NT2/D1 (cell line): ENCODE measurements around the gene TRRAP.

Experiments
- DNase-seq: peaks from one replicate; pipeline ENCODE4 v3.0.0-alpha.2; 2011; ENCODE audit warnings: low read depth, low spot score
- H3K27me3 ChIP-seq: 2 replicates; pipeline ENCODE4 v1.6.0; 2011; ENCODE audit warnings: mild to moderate bottlenecking; ENCODE audit not compliant: insufficient read length, insufficient read depth
- H3K36me3 ChIP-seq: 2 replicates; pipeline ENCODE4 v1.6.1; 2011; ENCODE audit warnings: mild to moderate bottlenecking, low read length, mixed read lengths; ENCODE audit not compliant: insufficient read depth, insufficient read length
- H3K4me1 ChIP-seq: 2 replicates; pipeline ENCODE4 v1.5.1; 2011; ENCODE audit not compliant: insufficient read depth, insufficient read length
- H3K4me3 ChIP-seq: 2 replicates; pipeline ENCODE4 v1.5.1; 2011; ENCODE audit warnings: low read depth; ENCODE audit not compliant: insufficient read length
- H3K9ac ChIP-seq: 2 replicates; pipeline ENCODE4 v1.6.0; 2011; ENCODE audit warnings: low read depth; ENCODE audit not compliant: insufficient read length
- H3K9me3 ChIP-seq: 2 replicates; pipeline ENCODE4 v1.5.1; 2011; ENCODE audit warnings: mild to moderate bottlenecking, low read length; ENCODE audit not compliant: insufficient read depth
- SUZ12 ChIP-seq: IDR thresholded peaks from 2 replicates; pipeline ENCODE4 v1.6.1; 2011; ENCODE audit not compliant: insufficient read length, insufficient read depth; ENCODE audit errors: extremely low read depth
- YY1 ChIP-seq: IDR thresholded peaks from 2 replicates; pipeline ENCODE4 v1.6.1; 2011; ENCODE audit not compliant: insufficient read length, insufficient read depth
- ZNF274 ChIP-seq: IDR thresholded peaks from 2 replicates; pipeline ENCODE4 v1.6.1; 2011; ENCODE audit warnings: mild to moderate bottlenecking, low read depth, low read length

The TRRAP gene

DNA sequence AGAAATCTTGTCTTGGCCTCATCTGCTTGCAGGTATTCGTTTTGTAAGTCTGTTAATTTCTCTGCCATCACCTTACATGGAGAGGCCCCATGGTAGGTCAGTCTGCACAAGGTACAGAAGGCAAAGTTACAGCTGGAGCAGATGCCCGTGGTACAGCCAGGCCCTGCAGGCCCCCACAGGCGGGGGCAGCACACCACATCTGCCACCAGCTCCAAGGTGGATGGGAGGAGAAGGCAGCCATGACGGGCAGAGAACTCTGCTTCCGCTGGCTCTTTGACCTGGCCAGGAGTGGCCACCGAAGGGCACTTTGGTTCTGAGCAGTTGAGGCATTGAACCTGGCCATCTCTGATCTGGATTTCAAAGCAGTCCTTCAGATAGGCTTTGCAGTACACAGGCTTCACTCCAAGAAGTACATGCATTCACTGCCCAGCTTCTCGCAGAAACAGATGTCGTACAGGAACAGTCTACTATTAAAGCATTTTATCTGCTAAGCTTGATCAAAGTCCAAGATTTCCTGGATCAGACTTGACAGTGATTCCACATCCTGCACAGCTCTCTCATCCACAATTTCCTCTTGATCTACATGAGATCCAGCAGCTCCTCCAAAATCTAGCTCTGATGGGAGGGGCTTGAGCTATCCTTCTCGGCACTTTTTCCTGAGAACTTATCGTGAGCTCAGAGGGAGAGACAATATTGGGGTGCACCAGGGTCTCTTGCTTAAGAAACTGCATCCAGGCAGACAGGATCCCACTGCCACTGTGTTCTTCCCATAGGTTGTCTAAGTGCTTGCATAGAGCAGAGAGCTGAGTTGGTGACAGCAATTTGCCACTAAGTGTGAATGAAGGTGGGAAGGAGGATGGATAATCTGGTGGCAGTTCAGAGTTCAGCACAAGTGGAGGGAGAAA is 120.7 kb downstream of the TRRAP start:
- Histone ChIP-seq H3K4me1 (no peaks in the 10 kb centered on the region), H3K4me3 (no peak overlapping the region), H3K36me3 (peaks cover 81% of the 10 kb centered on the region), H3K9me3 (no peaks in the 10 kb centered on the region), H3K27me3 (no peaks in the 10 kb centered on the region), H3K9ac (no peak overlapping the region)
- DNase-seq, result no peak
- no peak for TF ChIP-seq SUZ12
- no peak for TF ChIP-seq ZNF274
- no peak for TF ChIP-seq YY1

DNA sequence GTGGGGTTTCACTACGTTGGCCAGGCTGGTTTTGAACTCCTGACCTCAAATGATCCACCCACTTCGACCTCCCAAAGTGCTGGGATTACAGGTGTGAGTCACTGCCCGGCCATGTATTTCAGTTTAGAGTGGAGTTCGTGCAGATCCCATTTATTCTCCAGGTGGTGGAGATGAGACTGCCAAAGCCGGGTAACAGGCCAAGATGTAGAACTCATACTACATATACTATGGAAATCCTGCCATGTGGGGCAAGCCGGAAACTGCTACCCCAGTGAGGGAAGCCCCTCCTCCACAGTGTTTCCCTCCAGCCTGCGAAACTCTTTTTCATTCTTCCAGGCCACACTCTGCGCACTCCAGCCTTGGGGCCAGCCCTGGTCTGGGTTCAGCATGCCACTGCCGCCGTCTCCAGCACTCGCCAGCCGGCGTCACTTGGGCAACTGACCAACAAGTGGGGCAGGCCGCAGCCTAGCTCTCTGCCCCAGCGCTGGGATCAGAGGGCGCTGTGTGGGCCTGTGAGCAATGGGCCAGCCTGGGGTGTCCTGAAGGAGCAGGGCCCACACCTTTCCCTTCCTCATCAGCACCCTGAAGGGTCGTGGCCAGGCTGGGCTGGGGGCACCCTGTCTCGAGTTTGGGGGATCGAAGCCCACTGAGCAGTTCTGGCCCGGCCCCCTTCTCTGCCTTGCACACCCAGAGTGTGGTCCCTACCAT is 122.0 kb downstream of the TRRAP start:
- H3K27me3 ChIP-seq, result no peaks in the 10 kb centered on the region
- no peak overlapping the region for H3K9ac ChIP-seq
- no peak overlapping the region for H3K4me3 ChIP-seq
- H3K9me3 ChIP-seq, result no peaks in the 10 kb centered on the region
- DNase-seq, result no peak
- no peaks in the 10 kb centered on the region for H3K4me1 ChIP-seq
- H3K36me3 ChIP-seq, result peaks cover 81% of the 10 kb centered on the region
- no peak for TF ChIP-seq YY1
- TF ChIP-seq ZNF274, result no peak
- no peak for TF ChIP-seq SUZ12

DNA sequence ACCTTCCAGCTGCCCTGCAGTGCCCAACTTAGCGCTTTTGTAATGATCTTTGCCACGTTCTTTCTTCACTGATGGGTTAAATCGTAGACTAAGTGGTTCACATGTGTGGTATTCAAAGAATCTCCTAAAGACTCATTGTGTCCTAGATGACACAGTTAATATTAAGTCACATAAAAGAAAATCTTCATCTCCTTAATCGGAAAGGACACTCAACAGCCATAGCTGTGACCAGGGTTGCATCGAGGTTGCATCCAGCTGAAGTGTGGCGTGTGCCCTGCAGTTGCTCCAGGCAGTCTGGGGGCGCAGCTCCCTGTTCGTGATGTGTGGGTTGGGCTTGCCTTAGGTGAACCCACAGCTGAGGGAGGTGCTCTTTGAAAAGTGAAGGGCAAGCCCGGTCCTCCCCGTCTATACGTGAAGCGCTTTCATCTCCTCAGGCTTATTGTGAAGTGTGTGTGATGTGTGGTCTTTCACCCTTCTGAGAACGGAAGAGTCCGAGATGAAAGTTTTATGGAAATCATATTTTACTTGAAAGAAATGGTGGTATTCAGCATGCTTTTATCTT is 122.7 kb downstream of the TRRAP start:
- Histone ChIP-seq H3K4me3 (no peak overlapping the region), H3K36me3 (peaks cover 80% of the 10 kb centered on the region), H3K9ac (no peak overlapping the region), H3K9me3 (no peaks in the 10 kb centered on the region), H3K4me1 (no peaks in the 10 kb centered on the region), H3K27me3 (no peaks in the 10 kb centered on the region)
- TF ChIP-seq ZNF274 (no peak), YY1 (no peak), SUZ12 (no peak)
- no peak for DNase-seq

DNA sequence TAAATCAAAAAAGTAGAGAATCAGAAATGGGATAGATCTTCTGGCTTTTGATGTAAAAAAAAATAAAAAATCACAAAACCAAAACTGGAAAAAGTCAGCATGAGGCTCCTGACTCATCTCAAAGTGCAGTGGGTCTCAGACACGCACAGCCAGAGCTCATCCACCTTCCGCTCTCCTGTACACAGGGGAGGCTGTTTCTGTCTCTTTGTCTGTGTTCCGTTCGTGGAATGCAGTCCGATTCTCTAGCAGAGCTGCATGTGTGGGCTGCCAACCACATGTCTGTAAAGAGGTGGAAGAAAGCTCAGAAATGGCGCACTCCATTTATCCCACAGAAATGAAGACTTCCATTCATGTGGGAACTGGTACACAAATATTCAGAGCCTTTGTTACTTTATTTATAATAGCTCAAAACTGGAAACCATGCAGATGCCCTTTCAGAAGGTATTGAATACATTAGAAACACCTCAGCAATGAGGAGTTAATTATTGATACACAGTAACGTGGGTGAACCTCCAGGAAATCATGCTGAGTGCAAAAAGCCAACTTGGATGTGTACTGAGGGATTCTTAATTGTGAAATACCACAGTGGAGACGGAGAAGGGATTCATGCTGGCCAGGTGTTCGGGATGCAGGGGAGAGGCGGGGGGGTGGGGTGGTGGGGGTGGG is 123.3 kb downstream of the TRRAP start:
- H3K9ac ChIP-seq, result no peak overlapping the region
- H3K4me1 ChIP-seq, result no peaks in the 10 kb centered on the region
- no peak for DNase-seq
- no peaks in the 10 kb centered on the region for H3K27me3 ChIP-seq
- H3K9me3 ChIP-seq, result no peaks in the 10 kb centered on the region
- H3K4me3 ChIP-seq, result no peak overlapping the region
- TF ChIP-seq ZNF274 (no peak), SUZ12 (no peak), YY1 (no peak)
- H3K36me3 ChIP-seq, result peaks cover 80% of the 10 kb centered on the region

DNA sequence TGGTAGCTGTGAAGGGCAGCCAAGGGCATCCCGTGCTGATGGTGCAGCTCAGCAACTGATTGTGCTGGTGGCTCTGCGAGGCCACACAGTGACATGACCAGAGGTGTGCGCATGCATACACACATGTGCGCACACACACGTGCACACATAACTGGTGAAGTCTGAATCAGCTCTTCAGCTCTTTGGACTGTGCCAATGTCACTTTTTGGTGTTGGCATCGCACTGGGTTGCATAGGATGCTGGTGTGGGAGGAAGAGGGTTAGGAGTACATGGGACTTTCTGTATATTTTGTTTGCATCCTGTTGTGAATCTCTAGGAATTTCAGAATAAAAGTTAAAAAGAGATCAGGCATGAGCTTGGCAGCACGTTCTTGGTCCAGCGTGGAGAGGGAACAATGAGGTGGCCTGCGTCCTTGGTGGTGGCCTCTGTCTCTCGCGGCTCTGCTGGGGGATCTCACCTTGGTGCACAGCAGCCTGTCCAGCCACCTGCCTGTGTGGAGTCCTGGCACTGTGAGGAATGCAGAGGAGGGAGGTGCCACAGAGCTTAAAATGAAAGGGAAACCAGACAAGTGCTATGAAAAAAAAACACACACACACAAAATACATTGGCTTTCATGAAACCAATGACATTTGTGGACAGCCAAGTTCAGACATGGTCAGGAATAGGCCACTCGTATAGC is 124.0 kb downstream of the TRRAP start:
- peaks cover 81% of the 10 kb centered on the region for H3K36me3 ChIP-seq
- H3K9me3 ChIP-seq, result no peaks in the 10 kb centered on the region
- no peak overlapping the region for H3K9ac ChIP-seq
- DNase-seq, result no peak
- no peaks in the 10 kb centered on the region for H3K4me1 ChIP-seq
- H3K27me3 ChIP-seq, result no peaks in the 10 kb centered on the region
- H3K4me3 ChIP-seq, result no peak overlapping the region
- no peak for TF ChIP-seq SUZ12
- no peak for TF ChIP-seq YY1
- TF ChIP-seq ZNF274, result no peak

DNA sequence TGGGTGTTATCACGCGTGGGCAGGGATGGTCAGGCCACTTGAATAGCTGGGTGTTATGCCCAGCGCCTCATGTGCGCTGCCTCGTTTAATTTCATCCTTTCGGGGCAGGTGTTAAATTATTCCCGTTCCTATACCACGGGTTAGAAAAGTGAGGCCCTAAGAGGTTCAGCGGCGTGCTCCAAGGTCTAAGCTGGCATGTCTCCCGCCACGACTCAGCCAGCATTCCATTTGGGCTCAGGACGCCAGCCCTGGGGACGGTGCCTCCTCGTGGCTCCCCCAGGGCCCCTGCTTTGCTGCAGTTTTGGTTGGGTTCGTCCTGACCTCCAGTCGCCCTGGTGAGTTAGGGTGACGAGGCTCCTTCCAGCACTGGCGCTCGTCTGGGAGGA is 124.5 kb downstream of the TRRAP start:
- TF ChIP-seq SUZ12, result no peak
- no peak for TF ChIP-seq ZNF274
- no peak for TF ChIP-seq YY1
- DNase-seq, result no peak
- Histone ChIP-seq H3K36me3 (peaks cover 81% of the 10 kb centered on the region), H3K9ac (no peak overlapping the region), H3K27me3 (no peaks in the 10 kb centered on the region), H3K9me3 (no peaks in the 10 kb centered on the region), H3K4me3 (no peak overlapping the region), H3K4me1 (no peaks in the 10 kb centered on the region)
